GM12872 (cell line): ENCODE data around the gene SESTD1.

Experiments
- TF ChIP-seq, protein P1 (sequence below): IDR thresholded peaks from 3 replicates; pipeline ENCODE4 v1.5.1; 2011; ENCODE audit warnings: low read depth, mild to moderate bottlenecking, low read length, moderate library complexity; ENCODE audit not compliant: insufficient read depth

The SESTD1 gene

DNA sequence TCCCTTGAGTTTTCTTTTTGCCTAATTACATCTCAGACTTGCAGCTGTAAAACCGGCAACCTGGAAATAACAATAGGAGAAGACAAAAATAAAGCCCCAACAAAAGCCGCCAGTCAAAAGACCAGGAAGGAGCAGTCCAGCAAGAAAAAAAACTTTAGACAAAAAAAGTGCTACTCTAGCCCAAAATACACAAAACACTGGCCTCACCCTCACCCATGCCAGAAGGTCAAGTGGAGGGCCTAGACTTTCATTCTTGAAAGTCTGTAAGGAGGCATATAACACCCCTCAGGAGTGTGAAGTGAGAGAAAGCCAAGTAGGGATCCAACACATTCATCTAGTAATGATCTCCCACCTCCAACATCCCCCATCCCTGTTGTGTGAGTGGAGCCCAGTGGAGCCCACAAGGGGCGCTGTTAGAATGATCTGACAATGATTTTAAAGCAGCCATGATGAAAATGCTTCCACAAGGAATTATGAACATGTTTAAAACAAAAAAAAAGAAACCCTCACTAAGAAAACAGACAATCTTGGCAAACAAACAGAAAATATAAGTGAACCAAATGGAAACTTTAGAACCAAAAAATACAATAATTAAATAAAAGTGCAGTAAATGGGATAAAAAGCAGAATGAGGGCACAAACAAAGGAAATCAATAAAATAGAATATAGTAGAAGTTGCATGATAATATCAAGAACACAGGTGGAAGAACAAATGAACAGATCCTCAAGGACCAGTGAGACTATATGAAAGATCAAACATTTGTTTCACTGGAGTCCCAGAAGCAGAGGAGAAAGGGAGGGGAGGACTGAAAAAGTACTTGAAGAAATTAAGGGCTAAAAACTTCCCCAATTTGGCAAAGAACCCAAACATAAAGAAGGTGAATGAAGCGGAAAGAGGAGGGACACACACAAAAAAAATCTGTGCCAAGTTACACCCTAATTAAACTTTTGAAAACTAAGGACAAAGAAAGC lies 23.9 kb downstream of the SESTD1 start:
- TF ChIP-seq, protein P1, sequence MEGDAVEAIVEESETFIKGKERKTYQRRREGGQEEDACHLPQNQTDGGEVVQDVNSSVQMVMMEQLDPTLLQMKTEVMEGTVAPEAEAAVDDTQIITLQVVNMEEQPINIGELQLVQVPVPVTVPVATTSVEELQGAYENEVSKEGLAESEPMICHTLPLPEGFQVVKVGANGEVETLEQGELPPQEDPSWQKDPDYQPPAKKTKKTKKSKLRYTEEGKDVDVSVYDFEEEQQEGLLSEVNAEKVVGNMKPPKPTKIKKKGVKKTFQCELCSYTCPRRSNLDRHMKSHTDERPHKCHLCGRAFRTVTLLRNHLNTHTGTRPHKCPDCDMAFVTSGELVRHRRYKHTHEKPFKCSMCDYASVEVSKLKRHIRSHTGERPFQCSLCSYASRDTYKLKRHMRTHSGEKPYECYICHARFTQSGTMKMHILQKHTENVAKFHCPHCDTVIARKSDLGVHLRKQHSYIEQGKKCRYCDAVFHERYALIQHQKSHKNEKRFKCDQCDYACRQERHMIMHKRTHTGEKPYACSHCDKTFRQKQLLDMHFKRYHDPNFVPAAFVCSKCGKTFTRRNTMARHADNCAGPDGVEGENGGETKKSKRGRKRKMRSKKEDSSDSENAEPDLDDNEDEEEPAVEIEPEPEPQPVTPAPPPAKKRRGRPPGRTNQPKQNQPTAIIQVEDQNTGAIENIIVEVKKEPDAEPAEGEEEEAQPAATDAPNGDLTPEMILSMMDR: no peak

DNA sequence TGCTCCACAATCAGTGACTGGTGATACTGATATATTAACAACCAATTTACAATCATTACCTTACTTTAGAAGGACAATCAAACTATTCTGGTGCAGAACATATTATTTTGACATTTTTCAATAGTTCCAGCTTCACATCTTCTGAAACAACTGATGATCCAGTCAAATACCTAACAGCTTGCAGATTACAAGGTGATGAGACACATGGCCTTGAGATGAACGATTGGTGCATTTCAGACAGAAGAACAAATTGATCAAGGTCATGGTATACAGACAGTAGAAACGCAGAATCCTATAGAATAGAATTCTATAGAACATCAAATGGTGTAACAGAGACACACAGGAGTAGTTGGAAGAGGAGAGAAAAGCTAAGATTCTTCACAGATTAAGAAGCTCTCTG lies 24.8 kb downstream of the SESTD1 start:
- TF ChIP-seq, protein P1: no peak

DNA sequence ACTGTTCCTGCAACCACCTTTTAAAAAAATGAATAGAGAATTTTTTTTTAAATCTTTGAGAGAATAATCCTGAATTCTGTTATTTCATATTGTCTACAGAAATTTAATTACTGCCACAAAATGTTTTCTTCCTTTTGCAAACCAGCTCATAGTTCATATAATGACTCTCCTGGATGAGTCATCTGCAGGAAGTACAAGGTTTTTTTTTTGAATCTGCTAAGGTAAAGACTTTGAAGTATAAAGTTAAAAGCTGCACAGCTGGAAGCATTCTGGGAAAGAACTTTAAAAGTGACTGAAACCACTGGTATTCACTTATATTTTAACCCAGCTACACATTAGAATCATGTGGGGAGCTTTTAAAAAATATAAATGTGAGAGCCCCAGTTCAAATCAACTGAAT lies 25.4 kb downstream of the SESTD1 start:
- TF ChIP-seq, protein P1: no peak

DNA sequence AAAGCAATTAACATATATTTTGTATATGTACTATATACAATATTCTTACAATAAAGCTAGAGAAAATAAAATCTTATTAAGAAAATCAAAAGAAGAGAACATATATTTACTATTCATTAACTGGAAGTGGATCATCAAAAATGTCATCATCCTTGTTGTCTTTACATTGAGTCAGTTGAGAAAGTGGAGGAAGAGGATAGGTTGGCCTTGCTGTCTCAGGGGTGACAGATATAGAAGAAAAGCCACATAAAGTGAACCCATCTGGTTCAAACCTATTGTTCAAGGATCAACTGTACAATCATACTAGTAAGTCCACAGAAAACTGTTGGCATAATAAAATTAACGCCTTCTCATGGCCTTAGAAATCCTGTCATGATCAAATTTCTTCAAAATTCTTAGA lies 26.6 kb downstream of the SESTD1 start:
- TF ChIP-seq, protein P1: no peak

DNA sequence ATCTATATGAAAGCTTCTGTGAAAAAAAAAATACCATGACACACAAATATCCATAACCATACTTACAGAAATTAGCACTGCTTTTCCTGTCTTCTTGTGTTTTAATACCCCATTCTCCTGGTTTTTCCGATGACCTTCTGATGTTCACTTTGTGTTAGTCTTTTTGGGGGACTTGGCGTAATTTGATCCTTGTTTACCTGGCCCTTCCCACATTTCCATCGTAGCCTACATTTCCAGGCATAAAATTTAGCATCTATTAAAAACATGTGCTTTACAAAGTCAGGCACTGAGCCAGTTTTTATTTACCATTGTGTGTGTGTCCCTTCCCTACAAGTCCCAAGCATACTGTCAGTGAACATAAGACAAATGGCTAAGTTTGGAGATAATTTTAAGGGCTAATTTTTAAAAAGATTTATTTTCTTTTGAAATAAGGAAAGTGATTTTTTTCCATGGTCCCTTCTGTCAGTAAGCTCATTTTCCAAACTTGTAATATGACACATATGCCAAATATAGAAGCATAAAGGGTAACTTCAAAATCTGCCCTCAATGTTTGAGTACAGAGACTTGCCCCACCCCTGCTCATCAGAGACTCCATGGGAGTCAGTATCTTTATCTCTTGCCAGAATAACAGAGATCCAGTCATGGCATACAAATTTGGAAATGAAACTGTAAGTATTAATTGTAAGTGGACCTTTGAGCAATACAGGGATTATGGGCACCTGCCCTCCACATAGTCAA lies 27.3 kb downstream of the SESTD1 start:
- TF ChIP-seq, protein P1: no peak

DNA sequence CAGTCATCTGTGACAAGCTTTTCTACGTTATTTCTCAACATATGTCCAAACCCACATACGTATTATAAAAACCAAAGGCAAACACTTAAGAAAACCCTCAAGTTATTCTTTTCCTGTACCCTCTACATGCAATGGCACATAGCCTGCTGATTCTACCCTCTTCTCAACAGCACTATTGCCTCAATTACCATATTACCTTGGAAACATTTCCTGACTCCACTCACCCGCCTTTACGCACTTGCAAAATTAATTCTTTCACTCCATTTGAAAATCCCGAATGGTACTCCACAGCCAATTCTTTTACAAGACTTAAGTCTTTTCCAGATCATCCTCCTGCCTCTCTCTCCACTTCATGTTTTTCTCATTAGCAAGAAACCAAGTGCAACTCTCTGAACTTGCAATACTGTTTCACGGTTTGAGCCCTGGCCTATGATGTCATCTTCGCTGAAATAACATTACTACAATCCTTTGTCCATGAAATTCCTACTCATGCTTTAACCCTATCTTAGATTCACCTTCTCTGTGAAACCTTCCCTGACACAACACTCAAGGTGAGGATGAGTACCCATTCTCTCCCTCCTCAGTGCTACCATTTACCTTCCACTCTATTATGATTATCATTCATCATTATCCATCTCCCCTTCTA lies 29.0 kb downstream of the SESTD1 start:
- TF ChIP-seq, protein P1: no peak
